HG03521 (cell line): ENCODE results near the gene SKAP1.

Experiments used
- ATAC-seq: cut with Tn5 transposase; IDR thresholded peaks from one replicate; pipeline ENCODE4 v1.9.1; 2021; ENCODE audit warnings: mild to moderate bottlenecking, moderate library complexity; ENCODE audit not compliant: unreplicated experiment

SKAP1 gene

GRCh38 chr17:48330887-48331286, 99.1 kb downstream of the SKAP1 start:
- ATAC-seq, result no peak

GRCh38 chr17:48330421-48330820, 99.6 kb downstream of the SKAP1 start:
- ATAC-seq, result no peak

GRCh38 chr17:48328457-48328856, 101.6 kb downstream of the SKAP1 start:
- ATAC-seq, result no peak

GRCh38 chr17:48326310-48326709, 103.7 kb downstream of the SKAP1 start:
- ATAC-seq, result no peak

- no peak for ATAC-seq
Measured at GRCh38 chr17:48322060-48322459, 108.0 kb downstream of the SKAP1 start.

GRCh38 chr17:48317732-48318131, 112.3 kb downstream of the SKAP1 start:
- no peak for ATAC-seq

- ATAC-seq, result no peak
Measured at GRCh38 chr17:48314716-48315115, 115.3 kb downstream of the SKAP1 start.

GRCh38 chr17:48313096-48313755, 116.8 kb downstream of the SKAP1 start:
- ATAC-seq, result no peak

- no peak for ATAC-seq
Measured at GRCh38 chr17:48311324-48311723, 118.7 kb downstream of the SKAP1 start.

- ATAC-seq, result no peak
Measured at GRCh38 chr17:48310748-48311213, 119.2 kb downstream of the SKAP1 start.

GRCh38 chr17:48308581-48308980, 121.4 kb downstream of the SKAP1 start:
- no peak for ATAC-seq

GRCh38 chr17:48307814-48308411, 122.1 kb downstream of the SKAP1 start:
- ATAC-seq, result no peak

GRCh38 chr17:48307255-48307654, 122.8 kb downstream of the SKAP1 start:
- ATAC-seq, result no peak

- ATAC-seq, result no peak
Measured at GRCh38 chr17:48301002-48301401, 129.0 kb downstream of the SKAP1 start.

GRCh38 chr17:48299760-48300159, 130.3 kb downstream of the SKAP1 start:
- ATAC-seq, result no peak

GRCh38 chr17:48297825-48298224, 132.2 kb downstream of the SKAP1 start:
- ATAC-seq, result no peak

- no peak for ATAC-seq
Measured at GRCh38 chr17:48296453-48296852, 133.6 kb downstream of the SKAP1 start.

GRCh38 chr17:48295362-48296288, 134.4 kb downstream of the SKAP1 start:
- no peak for ATAC-seq

GRCh38 chr17:48294806-48295361, 135.1 kb downstream of the SKAP1 start:
- no peak for ATAC-seq

GRCh38 chr17:48294020-48294805, 135.8 kb downstream of the SKAP1 start:
- no peak for ATAC-seq
